AG20443 (cell line): ENCODE measurements around the gene MTSS2.
A peak's percentile ranks its signal among the peaks of the same experiment; 100 is the strongest.

ENCODE experiments used
- DNase-seq: peaks from one replicate; pipeline ENCODE4 v3.0.0; 2012; ENCODE audit warnings: low spot score, mixed read lengths

The MTSS2 gene

GRCh38 chr16:70698901-70699300 lies 13.0 kb upstream of the MTSS2 start:
- no peak for DNase-seq

GRCh38 chr16:70697594-70698170 lies 11.8 kb upstream of the MTSS2 start:
- DNase-seq: peak; percentile 67

GRCh38 chr16:70696952-70697593 lies 11.2 kb upstream of the MTSS2 start:
- no peak for DNase-seq

- no peak for DNase-seq
These were observed 10.5 kb upstream of the MTSS2 start for GRCh38 chr16:70696355-70696754.

- no peak for DNase-seq
These were observed 9.6 kb upstream of the MTSS2 start for GRCh38 chr16:70695331-70696070.

- DNase-seq: no peak
These were observed 9.0 kb upstream of the MTSS2 start for GRCh38 chr16:70694868-70695218.

GRCh38 chr16:70694088-70694867 lies 8.4 kb upstream of the MTSS2 start:
- peak; percentile 89 for DNase-seq

- no peak for DNase-seq
These were observed 7.2 kb upstream of the MTSS2 start for GRCh38 chr16:70692873-70693671.

- no peak for DNase-seq
These were observed 6.4 kb upstream of the MTSS2 start for GRCh38 chr16:70692130-70692872.

- peak; percentile 90 for DNase-seq
These were observed 5.6 kb upstream of the MTSS2 start for GRCh38 chr16:70691223-70692129.

- no peak for DNase-seq
These were observed 4.4 kb upstream of the MTSS2 start for GRCh38 chr16:70689970-70690891.

GRCh38 chr16:70689035-70689969 lies 3.4 kb upstream of the MTSS2 start:
- DNase-seq: no peak

- DNase-seq: peak; percentile 59
These were observed 2.4 kb upstream of the MTSS2 start for GRCh38 chr16:70688246-70688742.

GRCh38 chr16:70687671-70688245 lies 1.9 kb upstream of the MTSS2 start:
- no peak for DNase-seq

GRCh38 chr16:70687102-70687511 lies 1.3 kb upstream of the MTSS2 start:
- no peak for DNase-seq

GRCh38 chr16:70686376-70687101 lies 686 bp upstream of the MTSS2 start:
- DNase-seq: no peak
